ENCODE results near the gene RASAL2. TPM values are rescaled to one million over a fixed set of nuclear protein-coding genes. Genes with fewer than 3 reads are reported as not detected.
A peak's percentile ranks its signal among the peaks of the same experiment; 100 is the strongest.

RASAL2 gene
- total and polyA plus RNA-seq, 2 of the 13 experiments (the other 11 are each of a cell fraction or from before 2014, with no cell fraction given), result 5.4 to 5.9 TPM

GRCh38 chr1:178065250-178065649 lies 28.7 kb upstream of the RASAL2 start (continued):
- TF ChIP-seq ZBTB46 (CRISPR knock-in tag; IDR thresholded peaks at IDR 0.05; ENCODE audit: borderline replicate concordance), result no peak
- no peak for TF ChIP-seq CHD2 (IDR thresholded peaks at IDR 0.05; ENCODE audit: low read depth, low read length)

GRCh38 chr1:178066296-178066907 lies 27.5 kb upstream of the RASAL2 start:
- no peak for FAIRE-seq
- Histone ChIP-seq H2AFZ (ENCODE audit: low read length) (no peak overlapping the region), H3K4me1 (ENCODE audit: insufficient read depth, low read length) (peaks cover 58% of the 10 kb centered on the region), H4K20me1 (ENCODE audit: insufficient read depth, low read length) (no peaks in the 10 kb centered on the region), H3K79me2 (ENCODE audit: insufficient read depth, low read length) (no peaks in the 10 kb centered on the region), H3K9ac (ENCODE audit: insufficient read depth, low read depth, low read length) (no peak overlapping the region), H3K4me2 (ENCODE audit: low read depth, low read length) (peak overlapping the region; percentile 24; the same call in 1 of the 2 replicates), H3K27me3 (ENCODE audit: control insufficient read depth in 1 of 2, insufficient read depth in 2 of 2, low read length in 2 of 2) (no peaks in the 10 kb centered on the region), H3K4me3 (replicated peaks in 1 of 3; ENCODE audit: insufficient read depth in 1 of 3, low read depth in 2 of 3, low read length in 3 of 3) (no peak overlapping the region), H3K27ac (ENCODE audit: extremely low read length, insufficient read depth, low read length) (no peak overlapping the region), H3K9me3 (ENCODE audit: low read length) (no peaks in the 10 kb centered on the region), H3K36me3 (replicated peaks in 1 of 2; ENCODE audit: control insufficient read depth in 1 of 2, insufficient read depth in 2 of 2, low read length in 2 of 2) (no peaks in the 10 kb centered on the region)
- TF ChIP-seq ETV5 (CRISPR knock-in tag; IDR thresholded peaks at IDR 0.05; ENCODE audit: borderline replicate concordance), result no peak
- TF ChIP-seq ZNF276 (CRISPR knock-in tag; IDR thresholded peaks at IDR 0.05; ENCODE audit: low read depth), result no peak
- no peak for TF ChIP-seq NFE2L1 (CRISPR knock-in tag; IDR thresholded peaks at IDR 0.05; ENCODE audit: borderline replicate concordance)
- intact Hi-C loops (cut with micrococcal nuclease; ENCODE audit: unreplicated experiment) (no loop called here), in situ Hi-C loops (cut with HindIII; ENCODE audit: extremely low pct_ligation_motif_present, low pct_unique_long_range_greater_than_20kb) (no loop called here)
- no TSS peak for BruUV-seq (replicated peaks)
- POLR2A ChIA-PET, result no interaction called here
- CTCF ChIA-PET (ENCODE audit: low intra/inter-chr PET ratio, low total read pairs), result no interaction called here
- no peak for DNase-seq (ENCODE audit: low spot score)
- 70% methylated on average over 7 of the region's 8 CpGs for WGBS (ENCODE audit: low lambda C conversion rate)
- ATAC-seq, result no peak

All from HepG2 (cell line).